Measurements from ENCODE around the gene ABI3BP.

The ABI3BP gene

GRCh38 chr3:100932491-100932890 lies 60.7 kb downstream of the ABI3BP start:
- TF ChIP-seq GATA3 (IDR thresholded peaks at IDR 0.05; ENCODE audit: low read depth, low read length) = no peak
- TF ChIP-seq GATA2 (IDR thresholded peaks at IDR 0.05; ENCODE audit: low read depth, low read length) = no peak

GRCh38 chr3:100928638-100929428 lies 64.4 kb downstream of the ABI3BP start:
- no peak for TF ChIP-seq GATA2 (IDR thresholded peaks at IDR 0.05; ENCODE audit: low read depth, low read length)
- TF ChIP-seq GATA3 (IDR thresholded peaks at IDR 0.05; ENCODE audit: low read depth, low read length) = no peak

- no peak for TF ChIP-seq GATA3 (IDR thresholded peaks at IDR 0.05; ENCODE audit: low read depth, low read length)
These were observed 65.4 kb downstream of the ABI3BP start for GRCh38 chr3:100927775-100928174.

- no peak for TF ChIP-seq GATA2 (IDR thresholded peaks at IDR 0.05; ENCODE audit: low read depth, low read length)
- no peak for TF ChIP-seq GATA3 (IDR thresholded peaks at IDR 0.05; ENCODE audit: low read depth, low read length)
These were observed 77.3 kb downstream of the ABI3BP start for GRCh38 chr3:100915706-100916495.

GRCh38 chr3:100913870-100914648 lies 79.2 kb downstream of the ABI3BP start:
- TF ChIP-seq GATA3 (IDR thresholded peaks at IDR 0.05; ENCODE audit: low read depth, low read length) (no peak), GATA2 (IDR thresholded peaks at IDR 0.05; ENCODE audit: low read depth, low read length) (no peak)

DNA sequence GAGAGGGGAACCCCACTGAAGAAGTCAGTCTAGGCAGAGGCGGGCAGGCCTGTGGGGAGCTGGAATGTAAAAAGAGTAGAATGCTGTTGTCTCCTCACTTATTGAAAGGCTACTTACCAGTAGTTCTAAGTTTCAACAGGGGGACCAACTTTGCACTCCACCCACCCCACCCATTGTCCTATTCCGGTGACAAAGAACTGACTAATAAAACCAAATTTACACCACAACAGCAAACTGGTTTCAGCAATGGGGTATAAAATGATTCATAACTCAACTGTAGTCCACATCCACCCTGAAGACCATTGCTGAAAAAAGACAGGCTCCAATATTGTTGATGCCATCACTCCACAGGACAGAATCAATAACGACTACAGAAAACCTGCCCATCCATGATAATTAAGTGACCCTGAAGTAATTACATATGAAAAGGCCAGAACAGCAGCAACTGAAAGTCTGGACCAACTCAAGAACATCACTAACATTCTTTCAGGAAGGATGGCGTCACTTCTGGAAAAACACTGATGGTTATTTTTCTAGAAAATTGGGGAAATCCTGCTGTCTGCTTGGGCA lies 80.2 kb downstream of the ABI3BP start:
- TF ChIP-seq GATA3 (IDR thresholded peaks at IDR 0.05; ENCODE audit: low read depth, low read length) = no peak
- no peak for TF ChIP-seq GATA2 (IDR thresholded peaks at IDR 0.05; ENCODE audit: low read depth, low read length)

DNA sequence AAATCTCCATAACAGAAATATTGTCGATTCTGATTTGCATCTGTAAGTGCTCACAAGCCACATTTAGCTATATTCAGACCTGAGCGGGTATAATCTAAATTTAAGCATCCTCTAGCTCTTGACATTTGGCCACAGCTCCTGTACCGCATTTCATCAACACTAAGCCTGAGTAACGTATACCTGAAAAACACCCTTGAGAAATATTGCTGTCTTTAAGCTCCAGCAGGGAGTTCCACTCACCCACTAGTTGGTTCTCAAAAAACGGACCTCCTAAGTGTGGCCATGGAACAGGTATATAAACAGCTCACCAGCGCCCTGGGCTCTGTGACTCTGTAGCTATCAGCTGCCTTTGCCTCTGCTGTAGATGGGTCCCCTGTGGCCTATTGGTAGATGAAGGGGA lies 80.7 kb downstream of the ABI3BP start:
- TF ChIP-seq GATA3 (IDR thresholded peaks at IDR 0.05; ENCODE audit: low read depth, low read length) (no peak), GATA2 (IDR thresholded peaks at IDR 0.05; ENCODE audit: low read depth, low read length) (no peak)

DNA sequence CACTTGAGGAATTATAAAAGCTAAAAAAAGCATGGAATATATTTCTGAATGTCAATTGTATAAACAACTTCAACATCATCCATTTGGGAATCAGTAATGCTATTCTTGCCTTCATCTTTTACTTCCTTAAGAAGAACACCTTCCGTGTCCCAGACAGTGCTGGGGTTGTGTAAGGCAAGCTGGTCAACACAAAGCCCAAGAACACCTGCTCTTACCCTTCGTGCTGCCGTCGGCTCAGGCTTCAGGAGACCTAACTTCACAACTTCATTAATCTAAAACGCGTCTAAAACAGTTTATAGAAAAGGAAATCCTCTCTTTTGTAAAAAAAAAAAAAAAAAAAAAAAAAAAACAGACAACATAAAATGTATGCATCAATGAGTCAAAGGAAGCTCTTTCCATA lies 81.3 kb downstream of the ABI3BP start:
- TF ChIP-seq GATA2 (IDR thresholded peaks at IDR 0.05; ENCODE audit: low read depth, low read length) (no peak), GATA3 (IDR thresholded peaks at IDR 0.05; ENCODE audit: low read depth, low read length) (no peak)

DNA sequence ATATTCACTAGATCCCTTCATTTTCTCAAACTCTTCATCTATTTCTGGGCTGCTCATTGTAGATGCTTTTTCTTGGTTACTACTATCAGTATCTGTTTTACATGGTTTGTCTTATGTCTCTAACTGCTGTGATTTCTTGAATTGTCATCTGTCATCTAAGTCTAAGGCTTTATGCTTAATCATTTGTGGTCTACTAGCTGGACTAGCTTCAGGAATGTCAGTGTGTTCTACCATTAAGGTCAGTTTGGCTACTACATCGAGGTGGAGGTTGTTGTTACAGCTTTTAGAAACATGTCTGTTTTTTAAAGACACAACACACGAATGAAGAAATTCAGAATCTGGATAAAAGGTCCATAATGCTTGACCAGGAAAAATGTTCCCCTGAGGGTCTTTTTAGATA lies 82.2 kb downstream of the ABI3BP start:
- no peak for TF ChIP-seq GATA2 (IDR thresholded peaks at IDR 0.05; ENCODE audit: low read depth, low read length)
- TF ChIP-seq GATA3 (IDR thresholded peaks at IDR 0.05; ENCODE audit: low read depth, low read length) = no peak

GRCh38 chr3:100902572-100902971 lies 90.6 kb downstream of the ABI3BP start:
- TF ChIP-seq GATA3 (IDR thresholded peaks at IDR 0.05; ENCODE audit: low read depth, low read length) (no peak), GATA2 (IDR thresholded peaks at IDR 0.05; ENCODE audit: low read depth, low read length) (no peak)

- TF ChIP-seq GATA3 (IDR thresholded peaks at IDR 0.05; ENCODE audit: low read depth, low read length) (no peak), GATA2 (IDR thresholded peaks at IDR 0.05; ENCODE audit: low read depth, low read length) (no peak)
These were observed 92.4 kb downstream of the ABI3BP start for GRCh38 chr3:100900671-100901335.

GRCh38 chr3:100899440-100900091 lies 93.7 kb downstream of the ABI3BP start:
- TF ChIP-seq GATA3 (IDR thresholded peaks at IDR 0.05; ENCODE audit: low read depth, low read length) = no peak
- no peak for TF ChIP-seq GATA2 (IDR thresholded peaks at IDR 0.05; ENCODE audit: low read depth, low read length)

DNA sequence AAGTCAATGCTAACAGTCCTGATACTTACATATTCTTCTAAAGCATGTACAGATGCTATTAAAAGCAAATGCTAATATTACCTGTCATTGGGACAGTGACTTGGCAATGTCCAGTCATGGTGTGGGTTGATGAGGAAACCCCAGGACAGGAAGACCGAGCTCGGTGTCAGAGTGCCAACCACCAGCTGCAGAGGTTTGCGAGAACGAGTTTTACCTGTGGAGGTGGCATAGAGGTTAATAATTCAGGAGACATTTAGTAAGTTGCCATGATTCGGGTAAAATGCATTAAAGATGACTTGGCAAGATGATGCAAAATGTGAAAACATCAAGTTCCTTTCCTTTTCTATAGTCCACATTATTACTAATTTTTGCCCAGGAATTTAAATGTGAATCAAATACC lies 94.5 kb downstream of the ABI3BP start:
- TF ChIP-seq GATA2 (IDR thresholded peaks at IDR 0.05; ENCODE audit: low read depth, low read length) (no peak), GATA3 (IDR thresholded peaks at IDR 0.05; ENCODE audit: low read depth, low read length) (no peak)

Data from SH-SY5Y (cell line).